ENCODE results near the gene ESYT3. TPM values are rescaled to one million over a fixed set of nuclear protein-coding genes. Genes with fewer than 3 reads are reported as not detected.
"Not testable (repeated sequence)": the region's sequence is repeated elsewhere in the genome, so short reads cannot be mapped to it uniquely, and the experiment has no call there.

Gene ESYT3
- total RNA-seq, 1 donor from 2014 or later, result not detected

- Mint-ChIP-seq H3K4me3 (ENCODE audit: unreplicated experiment) (no peak overlapping the region), H3K27me3 (ENCODE audit: unreplicated experiment) (no peaks in the 10 kb centered on the region), H3K9me3 (ENCODE audit: unreplicated experiment) (no peaks in the 10 kb centered on the region), H3K4me1 (ENCODE audit: unreplicated experiment) (peaks cover 7% of the 10 kb centered on the region), H3K36me3 (ENCODE audit: low read depth, unreplicated experiment) (no peaks in the 10 kb centered on the region), H3K27ac (ENCODE audit: unreplicated experiment) (no peak overlapping the region)
- DNase-seq (ENCODE audit: low spot score), result no peak
- TF ChIP-seq, protein P1, sequence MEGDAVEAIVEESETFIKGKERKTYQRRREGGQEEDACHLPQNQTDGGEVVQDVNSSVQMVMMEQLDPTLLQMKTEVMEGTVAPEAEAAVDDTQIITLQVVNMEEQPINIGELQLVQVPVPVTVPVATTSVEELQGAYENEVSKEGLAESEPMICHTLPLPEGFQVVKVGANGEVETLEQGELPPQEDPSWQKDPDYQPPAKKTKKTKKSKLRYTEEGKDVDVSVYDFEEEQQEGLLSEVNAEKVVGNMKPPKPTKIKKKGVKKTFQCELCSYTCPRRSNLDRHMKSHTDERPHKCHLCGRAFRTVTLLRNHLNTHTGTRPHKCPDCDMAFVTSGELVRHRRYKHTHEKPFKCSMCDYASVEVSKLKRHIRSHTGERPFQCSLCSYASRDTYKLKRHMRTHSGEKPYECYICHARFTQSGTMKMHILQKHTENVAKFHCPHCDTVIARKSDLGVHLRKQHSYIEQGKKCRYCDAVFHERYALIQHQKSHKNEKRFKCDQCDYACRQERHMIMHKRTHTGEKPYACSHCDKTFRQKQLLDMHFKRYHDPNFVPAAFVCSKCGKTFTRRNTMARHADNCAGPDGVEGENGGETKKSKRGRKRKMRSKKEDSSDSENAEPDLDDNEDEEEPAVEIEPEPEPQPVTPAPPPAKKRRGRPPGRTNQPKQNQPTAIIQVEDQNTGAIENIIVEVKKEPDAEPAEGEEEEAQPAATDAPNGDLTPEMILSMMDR (IDR thresholded peaks at IDR 0.05; ENCODE audit: unreplicated experiment), result no peak
Observed at GRCh38 chr3:138474163-138474562, 39.7 kb downstream of the ESYT3 start.

DNA sequence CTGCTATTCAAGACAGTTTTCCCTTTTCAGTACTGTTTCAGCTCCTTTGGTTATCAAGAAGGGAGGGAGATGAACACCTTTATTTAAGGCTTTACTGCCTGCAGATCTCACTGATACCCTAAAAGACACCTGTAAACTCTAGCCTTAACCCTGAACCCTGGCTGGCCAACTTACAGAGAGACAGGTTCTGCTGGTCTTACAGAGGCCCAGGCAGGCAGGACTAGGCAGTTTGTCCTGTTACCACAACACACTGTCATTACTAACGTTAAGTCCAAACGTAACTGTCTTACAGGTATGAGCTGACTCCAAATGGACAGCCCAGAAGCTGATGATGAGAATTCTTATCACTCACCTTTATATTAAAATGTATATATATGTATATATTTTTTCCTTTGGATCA, 42.1 kb downstream of the ESYT3 start:
- no peak overlapping the region for H3K4me3 Mint-ChIP-seq (ENCODE audit: unreplicated experiment)
- no peaks in the 10 kb centered on the region for H3K27me3 Mint-ChIP-seq (ENCODE audit: unreplicated experiment)
- TF ChIP-seq, protein P1 (IDR thresholded peaks at IDR 0.05; ENCODE audit: unreplicated experiment), result no peak
- H3K9me3 Mint-ChIP-seq (ENCODE audit: unreplicated experiment), result no peaks in the 10 kb centered on the region
- peaks cover 7% of the 10 kb centered on the region for H3K4me1 Mint-ChIP-seq (ENCODE audit: unreplicated experiment)
- DNase-seq (ENCODE audit: low spot score), result no peak
- H3K27ac Mint-ChIP-seq (ENCODE audit: unreplicated experiment), result no peak overlapping the region
- H3K36me3 Mint-ChIP-seq (ENCODE audit: low read depth, unreplicated experiment), result no peaks in the 10 kb centered on the region

DNA sequence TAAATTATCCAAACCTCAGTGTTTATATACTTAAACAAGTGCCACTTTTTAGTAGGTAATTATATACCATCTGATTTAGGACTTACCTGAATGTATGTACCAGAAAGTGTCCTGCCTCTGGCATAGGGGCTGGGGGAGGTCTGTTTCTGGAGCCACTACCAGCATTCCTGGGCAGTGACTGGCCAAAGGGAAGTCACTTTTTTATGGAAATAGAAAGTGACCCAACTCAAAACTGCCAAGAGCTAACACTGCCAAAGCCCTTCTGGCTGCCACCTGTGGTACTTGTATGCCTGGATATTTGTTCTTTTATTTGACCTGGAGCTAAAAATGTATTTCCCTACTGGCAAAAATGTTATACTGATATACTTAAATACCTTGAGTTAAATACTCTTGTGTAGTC, 42.7 kb downstream of the ESYT3 start:
- DNase-seq (ENCODE audit: low spot score), result no peak
- Mint-ChIP-seq H3K27ac (ENCODE audit: unreplicated experiment) (no peak overlapping the region), H3K27me3 (ENCODE audit: unreplicated experiment) (no peaks in the 10 kb centered on the region), H3K36me3 (ENCODE audit: low read depth, unreplicated experiment) (no peaks in the 10 kb centered on the region), H3K4me3 (ENCODE audit: unreplicated experiment) (no peak overlapping the region), H3K4me1 (ENCODE audit: unreplicated experiment) (peaks cover 5% of the 10 kb centered on the region), H3K9me3 (ENCODE audit: unreplicated experiment) (no peaks in the 10 kb centered on the region)
- TF ChIP-seq, protein P1 (IDR thresholded peaks at IDR 0.05; ENCODE audit: unreplicated experiment), result no peak

- DNase-seq (ENCODE audit: low spot score), result no peak
- H3K36me3 Mint-ChIP-seq (ENCODE audit: low read depth, unreplicated experiment), result no peaks in the 10 kb centered on the region
- no peak overlapping the region for H3K27ac Mint-ChIP-seq (ENCODE audit: unreplicated experiment)
- TF ChIP-seq, protein P1 (IDR thresholded peaks at IDR 0.05; ENCODE audit: unreplicated experiment), result no peak
- no peak overlapping the region for H3K4me3 Mint-ChIP-seq (ENCODE audit: unreplicated experiment)
- no peaks in the 10 kb centered on the region for H3K9me3 Mint-ChIP-seq (ENCODE audit: unreplicated experiment)
- H3K4me1 Mint-ChIP-seq (ENCODE audit: unreplicated experiment), result peaks cover 2% of the 10 kb centered on the region
- no peaks in the 10 kb centered on the region for H3K27me3 Mint-ChIP-seq (ENCODE audit: unreplicated experiment)
Observed at GRCh38 chr3:138477801-138478200, 43.4 kb downstream of the ESYT3 start.

DNA sequence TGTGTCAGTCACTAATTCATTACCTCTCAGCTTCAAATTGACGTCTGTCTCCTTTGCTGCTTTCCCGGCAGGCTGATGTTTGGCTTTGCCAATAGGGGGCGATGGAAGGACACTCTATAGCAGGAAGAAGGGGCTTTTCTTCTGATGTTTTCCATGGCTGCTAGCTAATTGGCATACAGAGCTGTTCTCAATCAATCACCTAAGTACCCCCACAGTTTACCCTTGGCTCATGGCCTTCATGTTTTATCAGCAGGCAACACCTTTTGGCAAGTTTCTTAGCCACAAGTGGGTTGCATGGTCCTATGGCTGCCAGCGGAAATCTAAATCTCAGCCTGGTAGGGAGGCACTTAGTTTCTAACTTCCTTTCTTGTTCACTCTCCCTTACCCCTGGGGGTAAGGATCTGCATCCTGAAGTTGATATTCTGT, 45.0 kb downstream of the ESYT3 start:
- H3K27ac Mint-ChIP-seq (ENCODE audit: unreplicated experiment), result no peak overlapping the region
- H3K9me3 Mint-ChIP-seq (ENCODE audit: unreplicated experiment), result no peaks in the 10 kb centered on the region
- TF ChIP-seq, protein P1 (IDR thresholded peaks at IDR 0.05; ENCODE audit: unreplicated experiment), result peak; percentile 67
- H3K27me3 Mint-ChIP-seq (ENCODE audit: unreplicated experiment), result no peaks in the 10 kb centered on the region
- H3K4me3 Mint-ChIP-seq (ENCODE audit: unreplicated experiment), result no peak overlapping the region
- DNase-seq (ENCODE audit: low spot score), result peak; percentile 70
- H3K36me3 Mint-ChIP-seq (ENCODE audit: low read depth, unreplicated experiment), result no peaks in the 10 kb centered on the region
- H3K4me1 Mint-ChIP-seq (ENCODE audit: unreplicated experiment), result peaks cover 2% of the 10 kb centered on the region

DNA sequence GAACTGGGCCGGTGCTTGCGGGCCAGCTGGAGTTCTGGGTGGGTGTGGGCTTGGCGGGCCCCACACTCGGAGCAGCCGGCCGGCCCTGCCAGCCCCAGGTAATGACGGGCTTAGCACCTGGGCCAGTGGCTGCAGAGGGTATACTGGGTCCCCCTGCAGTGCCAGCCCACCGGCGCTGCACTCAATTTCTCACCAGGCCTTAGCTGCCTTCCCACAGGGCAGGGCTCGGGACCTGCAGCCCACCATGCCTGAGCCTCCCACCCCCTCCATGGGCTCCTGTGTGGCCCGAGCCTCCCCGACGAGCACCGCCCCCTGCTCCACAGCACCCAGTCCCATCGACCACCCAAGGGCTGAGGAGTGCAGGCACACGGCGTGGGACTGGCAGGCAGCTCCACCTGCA, 50.3 kb downstream of the ESYT3 start:
- H3K36me3 Mint-ChIP-seq (ENCODE audit: low read depth, unreplicated experiment), result peaks cover 17% of the 10 kb centered on the region
- H3K4me1 Mint-ChIP-seq (ENCODE audit: unreplicated experiment); H3K27me3 Mint-ChIP-seq (ENCODE audit: unreplicated experiment); H3K4me3 Mint-ChIP-seq (ENCODE audit: unreplicated experiment); H3K27ac Mint-ChIP-seq (ENCODE audit: unreplicated experiment); DNase-seq (ENCODE audit: low spot score): not testable (repeated sequence)
- H3K9me3 Mint-ChIP-seq (ENCODE audit: unreplicated experiment), result peaks cover 17% of the 10 kb centered on the region

- not testable (repeated sequence) for H3K27ac Mint-ChIP-seq (ENCODE audit: unreplicated experiment); H3K27me3 Mint-ChIP-seq (ENCODE audit: unreplicated experiment); H3K4me3 Mint-ChIP-seq (ENCODE audit: unreplicated experiment); DNase-seq (ENCODE audit: low spot score); H3K4me1 Mint-ChIP-seq (ENCODE audit: unreplicated experiment)
- Mint-ChIP-seq H3K36me3 (ENCODE audit: low read depth, unreplicated experiment) (peaks cover 19% of the 10 kb centered on the region), H3K9me3 (ENCODE audit: unreplicated experiment) (peaks cover 17% of the 10 kb centered on the region)
Observed at GRCh38 chr3:138486580-138486979, 52.2 kb downstream of the ESYT3 start.

Data from endothelial cell (in vitro differentiated cells).